Measurements from ENCODE around the gene ZNF398. TPM values are rescaled to one million over a fixed set of nuclear protein-coding genes. Genes with fewer than 3 reads are reported as not detected.
A peak's percentile ranks its signal among the peaks of the same experiment; 100 is the strongest.

The ZNF398 gene
- total RNA-seq, 1 donor from 2014 or later: 10.0 TPM

GRCh38 chr7:149196151-149196704 is 49.0 kb downstream of the ZNF398 start:
- Histone ChIP-seq H3K4me3 (ENCODE audit: low read depth, low read length) (peak overlapping the region; percentile 73), H3K36me3 (ENCODE audit: control insufficient read depth, insufficient read depth, low read length) (peaks cover 14% of the 10 kb centered on the region), H3K27me3 (ENCODE audit: control insufficient read depth, insufficient read depth, low read length) (no peaks in the 10 kb centered on the region)
- no peak for DNase-seq (ENCODE audit: low read depth)
- FAIRE-seq: no peak
- TF ChIP-seq, protein P1, sequence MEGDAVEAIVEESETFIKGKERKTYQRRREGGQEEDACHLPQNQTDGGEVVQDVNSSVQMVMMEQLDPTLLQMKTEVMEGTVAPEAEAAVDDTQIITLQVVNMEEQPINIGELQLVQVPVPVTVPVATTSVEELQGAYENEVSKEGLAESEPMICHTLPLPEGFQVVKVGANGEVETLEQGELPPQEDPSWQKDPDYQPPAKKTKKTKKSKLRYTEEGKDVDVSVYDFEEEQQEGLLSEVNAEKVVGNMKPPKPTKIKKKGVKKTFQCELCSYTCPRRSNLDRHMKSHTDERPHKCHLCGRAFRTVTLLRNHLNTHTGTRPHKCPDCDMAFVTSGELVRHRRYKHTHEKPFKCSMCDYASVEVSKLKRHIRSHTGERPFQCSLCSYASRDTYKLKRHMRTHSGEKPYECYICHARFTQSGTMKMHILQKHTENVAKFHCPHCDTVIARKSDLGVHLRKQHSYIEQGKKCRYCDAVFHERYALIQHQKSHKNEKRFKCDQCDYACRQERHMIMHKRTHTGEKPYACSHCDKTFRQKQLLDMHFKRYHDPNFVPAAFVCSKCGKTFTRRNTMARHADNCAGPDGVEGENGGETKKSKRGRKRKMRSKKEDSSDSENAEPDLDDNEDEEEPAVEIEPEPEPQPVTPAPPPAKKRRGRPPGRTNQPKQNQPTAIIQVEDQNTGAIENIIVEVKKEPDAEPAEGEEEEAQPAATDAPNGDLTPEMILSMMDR (IDR thresholded peaks at IDR 0.05; ENCODE audit: insufficient read depth, low read length, severe bottlenecking): no peak

GRCh38 chr7:149196705-149197171 is 49.5 kb downstream of the ZNF398 start:
- TF ChIP-seq, protein P1 (IDR thresholded peaks at IDR 0.05; ENCODE audit: insufficient read depth, low read length, severe bottlenecking): no peak
- Histone ChIP-seq H3K36me3 (ENCODE audit: control insufficient read depth, insufficient read depth, low read length) (peaks cover 16% of the 10 kb centered on the region), H3K27me3 (ENCODE audit: control insufficient read depth, insufficient read depth, low read length) (no peaks in the 10 kb centered on the region), H3K4me3 (ENCODE audit: low read depth, low read length) (peak overlapping the region; percentile 73)
- DNase-seq (ENCODE audit: low read depth) (peak; percentile 28), FAIRE-seq (no peak)

DNA sequence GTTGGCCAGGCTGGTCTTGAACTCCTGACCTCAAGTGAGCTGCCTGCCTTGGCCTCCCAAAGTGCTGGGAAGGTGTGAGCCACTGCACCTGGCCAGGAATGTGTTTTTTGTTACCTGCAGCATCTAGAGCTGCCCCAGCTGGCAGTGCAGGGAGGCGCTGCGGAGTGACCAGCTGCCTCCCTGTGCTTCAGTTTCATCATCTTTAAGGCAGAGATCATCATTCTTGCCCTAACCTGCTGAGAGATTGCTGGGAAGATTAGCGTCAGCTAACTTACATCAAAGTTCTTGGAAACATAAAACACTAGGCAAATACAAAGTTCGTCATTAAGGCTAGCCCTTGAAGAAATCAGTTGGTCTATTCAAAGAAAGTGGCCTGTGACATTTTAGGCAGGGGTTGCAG is 50.4 kb downstream of the ZNF398 start:
- peaks cover 17% of the 10 kb centered on the region for H3K36me3 ChIP-seq (ENCODE audit: control insufficient read depth, insufficient read depth, low read length)
- TF ChIP-seq, protein P1 (IDR thresholded peaks at IDR 0.05; ENCODE audit: insufficient read depth, low read length, severe bottlenecking): no peak
- peak; percentile 73 for DNase-seq (ENCODE audit: low read depth)
- H3K4me3 ChIP-seq (ENCODE audit: low read depth, low read length): no peak overlapping the region
- FAIRE-seq: no peak
- no peaks in the 10 kb centered on the region for H3K27me3 ChIP-seq (ENCODE audit: control insufficient read depth, insufficient read depth, low read length)

DNA sequence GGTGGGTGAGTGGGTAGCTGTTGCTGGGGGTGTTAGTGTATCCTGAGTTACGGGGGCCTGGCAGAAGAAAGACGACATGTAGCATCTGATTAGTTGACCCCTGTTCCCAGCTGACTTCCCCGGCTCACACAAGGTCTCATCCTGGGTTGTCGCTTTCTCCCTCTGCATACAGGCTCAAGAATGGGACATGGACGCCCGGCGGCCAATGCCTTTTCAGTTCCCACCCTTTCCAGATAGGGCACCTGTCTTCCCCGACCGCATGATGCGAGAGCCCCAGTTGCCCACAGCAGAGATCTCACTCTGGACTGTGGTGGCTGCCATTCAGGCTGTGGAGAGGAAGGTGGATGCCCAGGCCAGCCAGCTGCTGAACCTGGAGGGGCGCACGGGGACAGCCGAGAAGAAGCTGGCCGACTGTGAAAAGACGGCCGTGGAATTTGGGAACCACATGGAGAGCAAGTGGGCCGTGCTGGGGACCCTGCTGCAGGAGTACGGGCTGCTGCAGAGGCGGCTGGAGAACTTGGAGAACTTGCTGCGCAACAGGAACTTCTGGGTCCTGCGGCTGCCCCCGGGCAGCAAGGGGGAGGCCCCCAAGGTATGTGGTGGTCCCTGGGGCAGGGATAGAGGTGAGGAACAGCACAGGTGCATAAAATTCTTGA is 51.0 kb downstream of the ZNF398 start:
- FAIRE-seq (no peak), DNase-seq (ENCODE audit: low read depth) (no peak)
- Histone ChIP-seq H3K36me3 (ENCODE audit: control insufficient read depth, insufficient read depth, low read length) (peaks cover 18% of the 10 kb centered on the region), H3K27me3 (ENCODE audit: control insufficient read depth, insufficient read depth, low read length) (no peaks in the 10 kb centered on the region), H3K4me3 (ENCODE audit: low read depth, low read length) (no peak overlapping the region)
- TF ChIP-seq, protein P1 (IDR thresholded peaks at IDR 0.05; ENCODE audit: insufficient read depth, low read length, severe bottlenecking): no peak

- no peak for FAIRE-seq
- DNase-seq (ENCODE audit: low read depth): peak; percentile 59
- Histone ChIP-seq H3K36me3 (ENCODE audit: control insufficient read depth, insufficient read depth, low read length) (peaks cover 20% of the 10 kb centered on the region), H3K27me3 (ENCODE audit: control insufficient read depth, insufficient read depth, low read length) (no peaks in the 10 kb centered on the region), H3K4me3 (ENCODE audit: low read depth, low read length) (no peak overlapping the region)
- TF ChIP-seq, protein P1 (IDR thresholded peaks at IDR 0.05; ENCODE audit: insufficient read depth, low read length, severe bottlenecking): no peak
Measured at GRCh38 chr7:149199234-149199995, 52.2 kb downstream of the ZNF398 start.
